ENCODE results near the gene LCE5A. TPM values are rescaled to one million over a fixed set of nuclear protein-coding genes. Genes with fewer than 3 reads are reported as not detected.
A peak's percentile ranks its signal among the peaks of the same experiment; 100 is the strongest.

The LCE5A gene
- total and polyA plus RNA-seq, 8 donors = not detected

- FAIRE-seq (no peak), DNase-seq (no peak), ATAC-seq (no peak)
- Histone ChIP-seq H3K36me3 (no peaks in the 10 kb centered on the region), H3K9me3 (no peaks in the 10 kb centered on the region), H3K27me3 (no peaks in the 10 kb centered on the region), H3K4me1 (no peaks in the 10 kb centered on the region), H3K27ac (no peak overlapping the region), H3K4me3 (no peak overlapping the region)
- intact Hi-C loops (cut with DNase I) = no loop called here
- WGBS, 2 donors = 10 to 16% methylated on average over 1 of the region's 1 CpG
- TF ChIP-seq, protein P1, sequence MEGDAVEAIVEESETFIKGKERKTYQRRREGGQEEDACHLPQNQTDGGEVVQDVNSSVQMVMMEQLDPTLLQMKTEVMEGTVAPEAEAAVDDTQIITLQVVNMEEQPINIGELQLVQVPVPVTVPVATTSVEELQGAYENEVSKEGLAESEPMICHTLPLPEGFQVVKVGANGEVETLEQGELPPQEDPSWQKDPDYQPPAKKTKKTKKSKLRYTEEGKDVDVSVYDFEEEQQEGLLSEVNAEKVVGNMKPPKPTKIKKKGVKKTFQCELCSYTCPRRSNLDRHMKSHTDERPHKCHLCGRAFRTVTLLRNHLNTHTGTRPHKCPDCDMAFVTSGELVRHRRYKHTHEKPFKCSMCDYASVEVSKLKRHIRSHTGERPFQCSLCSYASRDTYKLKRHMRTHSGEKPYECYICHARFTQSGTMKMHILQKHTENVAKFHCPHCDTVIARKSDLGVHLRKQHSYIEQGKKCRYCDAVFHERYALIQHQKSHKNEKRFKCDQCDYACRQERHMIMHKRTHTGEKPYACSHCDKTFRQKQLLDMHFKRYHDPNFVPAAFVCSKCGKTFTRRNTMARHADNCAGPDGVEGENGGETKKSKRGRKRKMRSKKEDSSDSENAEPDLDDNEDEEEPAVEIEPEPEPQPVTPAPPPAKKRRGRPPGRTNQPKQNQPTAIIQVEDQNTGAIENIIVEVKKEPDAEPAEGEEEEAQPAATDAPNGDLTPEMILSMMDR (IDR thresholded peaks at IDR 0.05) = no peak
Observed at GRCh38 chr1:152525080-152525641, 14.6 kb downstream of the LCE5A start.

GRCh38 chr1:152533327-152533938 lies 22.8 kb downstream of the LCE5A start:
- ATAC-seq = peak in 2 of 4 donors; percentile 46 to 56

DNA sequence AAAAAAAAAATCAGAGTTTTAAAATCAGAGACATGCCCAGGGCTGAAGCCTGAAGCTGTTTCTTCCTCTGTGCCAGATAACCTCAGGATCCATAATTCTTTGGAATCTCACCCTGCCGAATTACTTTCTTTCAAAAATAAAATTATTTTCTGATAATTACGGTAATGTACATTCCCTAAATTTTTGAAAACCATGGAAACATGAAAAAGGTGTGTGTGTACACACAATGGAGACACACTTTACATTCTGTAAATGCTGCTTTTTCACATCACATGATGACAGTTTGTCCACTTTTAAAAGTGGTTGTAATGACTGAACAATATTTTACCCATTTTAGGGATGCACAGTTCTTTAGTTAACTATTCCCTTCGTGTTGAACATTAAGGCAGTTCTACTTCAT lies 25.2 kb downstream of the LCE5A start:
- Histone ChIP-seq H3K36me3 (no peaks in the 10 kb centered on the region), H3K4me1 (no peaks in the 10 kb centered on the region), H3K4me3 (no peak overlapping the region), H3K27me3 (peaks cover 0 to 6% (median 0%) of the 10 kb centered on the region in 4 donors), H3K27ac (no peak overlapping the region), H3K9me3 (no peaks in the 10 kb centered on the region)
- WGBS, 2 donors = 44 to 53% methylated on average over 3 of the region's 3 CpGs
- ATAC-seq (no peak), DNase-seq (no peak), FAIRE-seq (no peak)
- intact Hi-C loops (cut with DNase I) = no loop called here
- TF ChIP-seq, protein P1 (IDR thresholded peaks at IDR 0.05) = no peak

More at GRCh38 chr1:152533327-152533938, 22.8 kb downstream of the LCE5A start:
- DNase-seq (peak in 3 of 6 donors; percentile 3 to 27 (median 21)), FAIRE-seq (no peak)
- 16 to 19% methylated on average over 7 of the region's 7 CpGs for WGBS, 2 donors
- TF ChIP-seq, protein P1 (IDR thresholded peaks at IDR 0.05) = peak in 3 of 4 donors; percentile 27 to 48 (median 29)
- Histone ChIP-seq H3K27ac (no peak overlapping the region), H3K4me3 (no peak overlapping the region), H3K27me3 (peaks cover 0 to 6% (median 0%) of the 10 kb centered on the region in 4 donors), H3K9me3 (no peaks in the 10 kb centered on the region), H3K36me3 (no peaks in the 10 kb centered on the region), H3K4me1 (no peaks in the 10 kb centered on the region)
- intact Hi-C loops (cut with DNase I) = no loop called here

DNA sequence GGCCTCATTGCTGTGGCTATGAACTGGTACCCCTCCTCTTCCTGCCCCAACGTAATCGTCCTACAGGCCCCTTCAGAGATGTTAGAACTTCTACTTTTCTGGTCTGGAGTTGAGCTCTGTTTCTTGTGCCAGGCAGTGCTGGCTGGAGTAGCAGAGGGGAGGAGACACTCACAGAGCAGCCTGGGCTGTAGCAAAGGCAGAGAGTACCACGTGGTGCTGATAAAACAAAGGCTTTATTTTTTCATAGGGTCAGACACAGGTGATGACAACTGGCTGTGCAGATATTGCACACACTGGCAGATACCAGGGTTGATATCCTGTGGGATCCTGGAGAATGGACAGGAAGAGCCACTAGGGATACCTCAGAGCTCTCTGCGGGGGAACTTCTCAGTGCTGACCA lies 26.9 kb downstream of the LCE5A start:
- Histone ChIP-seq H3K9me3 (no peaks in the 10 kb centered on the region), H3K27ac (no peak overlapping the region), H3K4me3 (no peak overlapping the region), H3K27me3 (peaks cover 0 to 4% (median 0%) of the 10 kb centered on the region in 4 donors), H3K4me1 (no peaks in the 10 kb centered on the region), H3K36me3 (no peaks in the 10 kb centered on the region)
- FAIRE-seq (no peak), DNase-seq (no peak), ATAC-seq (peak in 1 of 4 donors; percentile 65)
- intact Hi-C loops (cut with DNase I) = no loop called here
- WGBS, 2 donors = 20 to 22% methylated on average over 4 of the region's 4 CpGs
- TF ChIP-seq, protein P1 (IDR thresholded peaks at IDR 0.05) = no peak

GRCh38 chr1:152539901-152540300 lies 29.3 kb downstream of the LCE5A start:
- intact Hi-C loops (cut with DNase I) = no loop called here
- FAIRE-seq = no peak
- H3K4me1 ChIP-seq = no peaks in the 10 kb centered on the region
- 35 to 42% methylated on average over 2 of the region's 2 CpGs for WGBS, 2 donors
- ATAC-seq = no peak
- H3K27me3 ChIP-seq = peaks cover 0 to 4% (median 0%) of the 10 kb centered on the region in 4 donors
- no peaks in the 10 kb centered on the region for H3K36me3 ChIP-seq
- TF ChIP-seq, protein P1 (IDR thresholded peaks at IDR 0.05) = no peak
- no peak overlapping the region for H3K27ac ChIP-seq
- no peak for DNase-seq
- H3K4me3 ChIP-seq = no peak overlapping the region
- H3K9me3 ChIP-seq = no peaks in the 10 kb centered on the region

Measured in pancreas (tissue), 10 donors.